AG04450 (cell line): ENCODE measurements around the gene SLC17A7. TPM values are rescaled to one million over a fixed set of nuclear protein-coding genes. Genes with fewer than 3 reads are reported as not detected.

Experiments
- CTCF ChIA-PET: fragments of 300-600, 350-600 bp; formaldehyde crosslinking; extraction: SDS; loops from one replicate; lab custom pipeline; 2022; ENCODE audit warnings: antibody characterized with exemption, inconsistent platforms; lab: Charles Lee
- POLR2A ChIA-PET: fragments of 350-600 bp; formaldehyde crosslinking; extraction: SDS; loops from one replicate; lab custom pipeline; 2021; ENCODE audit warnings: antibody characterized with exemption, inconsistent platforms; lab: Yijun Ruan, JAX
- DNase-seq: peaks from one replicate; pipeline ENCODE4 v3.0.0-alpha.2; 2011; ENCODE audit warnings: low read depth, low spot score
- H3K27ac ChIP-seq: one replicate; pipeline ENCODE4 v1.5.1; 2012; ENCODE audit warnings: low read depth, low read length, control low read depth
- H3K27me3 ChIP-seq: one replicate; pipeline ENCODE4 v1.6.0; 2012; ENCODE audit warnings: low read length; ENCODE audit not compliant: control insufficient read depth, insufficient read depth
- H3K4me3 ChIP-seq: 2 replicates; pipeline ENCODE4 v1.5.1; 2011; ENCODE audit warnings: mild to moderate bottlenecking, low read depth, low read length, control low read depth
- H3K9me3 ChIP-seq: 2 replicates; pipeline ENCODE4 v1.5.1; 2012; ENCODE audit warnings: low read length; ENCODE audit not compliant: control insufficient read depth, insufficient read depth
- polyA plus RNA-seq: library from polyadenylated mRNA; depleted of rRNA; stranded (reverse); fragments of >200 nt; gene quantifications from 2 replicates; pipeline ENCODE4 v1.2.3, GENCODE V29; 2011
- TF ChIP-seq, protein P1 (sequence below): IDR thresholded peaks from 2 replicates; pipeline ENCODE4 v1.5.1; 2011; ENCODE audit warnings: low read depth, low read length, control low read depth, inconsistent platforms

The SLC17A7 gene
- polyA plus RNA-seq, 1 experiment, result 0.02 TPM

DNA sequence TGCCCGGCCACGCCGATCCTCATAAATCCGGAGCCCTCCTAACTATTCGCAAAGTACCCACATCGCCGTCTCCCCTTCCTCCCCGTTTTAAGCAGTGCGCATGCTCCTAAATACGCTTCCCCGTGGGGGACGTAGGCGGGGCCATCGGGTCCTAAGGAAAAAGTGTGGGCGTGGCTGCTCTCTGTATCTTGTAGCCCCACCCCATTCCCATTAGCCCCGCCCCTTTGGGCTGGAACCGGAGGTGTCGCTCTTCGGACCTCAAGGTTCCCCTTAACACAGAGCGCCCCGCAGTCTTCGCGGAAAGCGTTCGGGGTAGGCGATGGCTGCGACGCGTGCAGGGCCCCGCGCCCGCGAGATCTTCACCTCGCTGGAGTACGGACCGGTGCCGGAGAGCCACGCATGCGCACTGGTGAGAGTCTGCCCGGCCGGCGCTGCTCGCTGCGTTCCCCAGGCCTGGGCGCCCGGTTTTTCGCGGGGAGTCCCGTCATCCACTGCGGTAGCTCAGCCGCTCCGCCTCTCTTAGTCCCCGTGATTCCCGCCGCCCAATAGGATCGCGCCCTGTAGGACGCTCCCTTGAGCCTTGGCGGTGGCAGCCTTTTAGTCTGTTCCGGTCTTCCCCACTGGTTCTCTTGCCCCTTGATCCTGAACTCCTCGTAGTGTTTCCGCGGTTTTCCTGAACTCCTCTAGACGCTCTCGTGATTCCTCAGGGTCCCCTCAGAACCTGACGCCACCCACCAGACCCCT, 11.9 kb upstream of the SLC17A7 start, which contains the start of gene ALDH16A1:
Gene ALDH16A1, plus strand, starts transcription at position 213 of the 744 bp plus-strand sequence. Its CDS starts 107 bp downstream, at position 320.
- ChIA-PET POLR2A (interaction anchor here (0.5 to 2.2 kb wide), 5 partner anchors 25 to 474 kb away, joined by 4 to 17 read pairs (median 5); partner anchors contain the start of gene RPL13A), CTCF (interaction anchor here (1.7 to 2.3 kb wide), 2 partner anchors 20 to 227 kb away, joined by 6 to 8 read pairs; partner anchors contain the start of gene FLT3LG)
- Histone ChIP-seq H3K27me3 (no peaks in the 10 kb centered on the region), H3K27ac (peak within 1 kb of the TSS; percentile 97), H3K4me3 (peak within 1 kb of the TSS; percentile 82), H3K9me3 (no peaks in the 10 kb centered on the region)
- TF ChIP-seq, protein P1, sequence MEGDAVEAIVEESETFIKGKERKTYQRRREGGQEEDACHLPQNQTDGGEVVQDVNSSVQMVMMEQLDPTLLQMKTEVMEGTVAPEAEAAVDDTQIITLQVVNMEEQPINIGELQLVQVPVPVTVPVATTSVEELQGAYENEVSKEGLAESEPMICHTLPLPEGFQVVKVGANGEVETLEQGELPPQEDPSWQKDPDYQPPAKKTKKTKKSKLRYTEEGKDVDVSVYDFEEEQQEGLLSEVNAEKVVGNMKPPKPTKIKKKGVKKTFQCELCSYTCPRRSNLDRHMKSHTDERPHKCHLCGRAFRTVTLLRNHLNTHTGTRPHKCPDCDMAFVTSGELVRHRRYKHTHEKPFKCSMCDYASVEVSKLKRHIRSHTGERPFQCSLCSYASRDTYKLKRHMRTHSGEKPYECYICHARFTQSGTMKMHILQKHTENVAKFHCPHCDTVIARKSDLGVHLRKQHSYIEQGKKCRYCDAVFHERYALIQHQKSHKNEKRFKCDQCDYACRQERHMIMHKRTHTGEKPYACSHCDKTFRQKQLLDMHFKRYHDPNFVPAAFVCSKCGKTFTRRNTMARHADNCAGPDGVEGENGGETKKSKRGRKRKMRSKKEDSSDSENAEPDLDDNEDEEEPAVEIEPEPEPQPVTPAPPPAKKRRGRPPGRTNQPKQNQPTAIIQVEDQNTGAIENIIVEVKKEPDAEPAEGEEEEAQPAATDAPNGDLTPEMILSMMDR, result no peak
- peak; percentile 95 for DNase-seq

DNA sequence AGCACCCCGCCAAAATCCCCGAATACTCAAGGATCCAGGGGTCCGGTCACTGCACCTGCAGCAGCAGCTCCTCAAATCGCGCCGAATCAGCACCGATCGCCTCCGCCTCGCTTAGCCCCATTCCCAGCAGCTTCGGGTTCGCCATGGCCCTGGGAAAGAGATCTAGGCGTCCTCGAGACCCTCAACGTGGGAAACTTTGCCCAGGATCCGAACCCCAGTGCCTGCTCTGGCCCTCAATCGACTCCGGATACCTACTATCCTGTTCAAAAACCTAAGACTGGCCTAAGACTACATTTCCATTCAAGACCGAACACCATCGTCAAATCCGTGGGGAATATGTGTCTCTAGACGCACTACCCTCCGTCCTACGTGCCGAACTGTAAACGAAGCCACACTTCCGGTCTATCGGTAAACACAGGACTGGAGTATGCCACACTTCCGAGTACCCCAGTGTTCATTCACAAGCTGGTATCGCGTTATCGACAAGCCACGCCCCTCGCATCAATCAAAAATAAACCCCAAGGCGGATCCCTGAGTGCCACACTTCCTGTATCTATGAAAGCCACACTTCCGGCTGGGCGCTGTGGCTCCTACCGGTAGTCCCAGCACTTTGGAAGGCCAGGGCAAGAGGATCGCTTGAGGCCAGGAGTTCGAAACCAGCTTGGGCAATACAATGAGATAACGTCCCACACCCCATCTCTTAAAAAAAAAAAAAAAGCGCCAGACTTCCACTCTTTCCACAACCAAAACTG, 10.3 kb upstream of the SLC17A7 start, which contains the start of gene PIH1D1:
Gene PIH1D1, minus strand, starts transcription at position 385 of the 752 bp plus-strand sequence. Its CDS starts 240 bp downstream, at position 145.
- POLR2A ChIA-PET, result interaction anchor here (0.8 to 2.2 kb wide), 2 partner anchors 37 to 90 kb away, joined by 4 to 17 read pairs; partner anchors contain the start of gene RPL13A
- no peaks in the 10 kb centered on the region for H3K27me3 ChIP-seq
- peak within 1 kb of the TSS; percentile 93 for H3K4me3 ChIP-seq
- H3K27ac ChIP-seq, result peak within 1 kb of the TSS; percentile 97
- CTCF ChIA-PET, result interaction anchor here (0.6 to 2.3 kb wide), 6 partner anchors 22 to 128 kb away, joined by 3 to 8 read pairs (median 4); partner anchors contain the start of genes FLT3LG and TEAD2
- DNase-seq, result peak; percentile 97
- no peaks in the 10 kb centered on the region; the same call in 1 of the 2 replicates for H3K9me3 ChIP-seq
- TF ChIP-seq, protein P1, result peak; percentile 34; the same call in 1 of the 2 replicates

DNA sequence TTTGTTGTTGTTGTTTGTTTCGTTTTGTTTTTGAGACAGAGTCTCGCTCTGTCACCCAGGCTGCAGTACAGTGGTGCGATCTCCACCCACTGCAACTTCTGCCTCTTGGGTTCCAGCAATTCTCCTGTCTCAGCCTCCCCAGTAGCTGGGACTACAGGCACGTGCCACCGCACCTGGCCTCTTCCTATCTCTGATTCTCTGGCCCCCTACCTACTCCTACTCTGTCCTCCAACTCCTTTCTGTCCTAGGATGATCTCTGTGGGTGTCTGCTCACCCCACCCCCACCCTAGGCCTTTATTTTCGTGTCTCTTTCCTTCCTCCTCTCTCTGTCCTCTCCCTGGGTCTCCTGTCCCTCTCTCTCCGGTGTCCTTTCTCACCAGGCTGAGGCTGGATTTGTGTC, 9.1 kb upstream of the SLC17A7 start:
- DNase-seq, result no peak
- Histone ChIP-seq H3K4me3 (peak overlapping the region; percentile 37), H3K9me3 (no peaks in the 10 kb centered on the region; the same call in 1 of the 2 replicates), H3K27ac (no peak overlapping the region), H3K27me3 (no peaks in the 10 kb centered on the region)
- POLR2A ChIA-PET, result interaction anchor here (0.7 kb wide), 1 partner anchor 7 kb away, joined by 5 read pairs; no protein-coding TSS in a partner anchor
- CTCF ChIA-PET, result interaction anchor here (0.5 kb wide), 1 partner anchor 20 kb away, joined by 4 read pairs; no protein-coding TSS in a partner anchor
- TF ChIP-seq, protein P1, result no peak

DNA sequence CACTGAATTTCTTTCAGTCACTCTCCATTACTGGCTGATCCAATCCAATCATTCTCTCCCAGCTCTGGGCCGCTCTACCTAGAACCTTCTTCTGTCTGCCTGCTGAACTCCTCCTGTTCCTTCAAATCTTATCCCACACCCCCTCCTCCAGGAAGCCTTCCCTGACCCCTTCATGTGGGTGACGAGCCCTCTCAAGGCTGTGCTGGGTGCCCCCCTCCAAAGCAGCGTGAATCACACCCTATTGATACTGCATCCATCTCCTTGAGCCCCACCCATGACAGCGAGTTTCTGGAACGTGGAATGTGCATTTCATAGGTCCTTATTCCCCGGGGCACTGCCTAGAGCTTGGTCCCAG, 7.1 kb upstream of the SLC17A7 start:
- Histone ChIP-seq H3K9me3 (no peaks in the 10 kb centered on the region; the same call in 1 of the 2 replicates), H3K27me3 (no peaks in the 10 kb centered on the region), H3K27ac (no peak overlapping the region), H3K4me3 (no peak overlapping the region)
- ChIA-PET POLR2A (no interaction called here), CTCF (no interaction called here)
- no peak for DNase-seq
- TF ChIP-seq, protein P1, result no peak
